ENCODE results near the gene FRAS1. TPM values are rescaled to one million over a fixed set of nuclear protein-coding genes. Genes with fewer than 3 reads are reported as not detected.

The FRAS1 gene
- total and polyA plus RNA-seq, 5 experiments from 2014 or later = 0.02 to 0.06 TPM; not detected in 3

DNA sequence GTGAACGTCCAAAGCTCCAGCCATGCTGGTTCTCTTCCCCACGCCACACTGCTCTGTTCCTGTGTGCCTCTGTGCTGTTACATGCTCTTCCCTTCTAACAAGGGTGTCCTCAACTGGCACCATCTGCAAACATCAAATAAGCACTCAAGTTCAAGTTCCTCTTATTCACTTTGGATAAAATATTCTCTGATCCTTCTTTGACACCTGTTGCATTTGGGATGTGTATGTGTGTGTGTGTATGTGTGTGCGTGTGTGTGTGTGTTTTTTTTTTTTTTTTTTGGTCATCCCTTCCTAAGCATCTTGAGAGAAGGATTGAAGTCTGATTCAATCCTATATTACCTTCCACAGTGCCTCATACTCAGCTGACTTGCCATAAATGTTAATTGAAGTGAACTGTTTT, 290.4 kb downstream of the FRAS1 start:
- ATAC-seq (no peak), DNase-seq (no peak)
- H3K4me3 Mint-ChIP-seq = no peak overlapping the region
- H3K27me3 Mint-ChIP-seq = peaks cover 0 to 6% (median 0%) of the 10 kb centered on the region in 5 donors
- POLR2A ChIA-PET = no interaction called here
- no peaks in the 10 kb centered on the region for H3K4me1 Mint-ChIP-seq
- H3K9me3 Mint-ChIP-seq = no peaks in the 10 kb centered on the region
- no peaks in the 10 kb centered on the region for H3K36me3 Mint-ChIP-seq
- no peak overlapping the region for H3K27ac Mint-ChIP-seq

DNA sequence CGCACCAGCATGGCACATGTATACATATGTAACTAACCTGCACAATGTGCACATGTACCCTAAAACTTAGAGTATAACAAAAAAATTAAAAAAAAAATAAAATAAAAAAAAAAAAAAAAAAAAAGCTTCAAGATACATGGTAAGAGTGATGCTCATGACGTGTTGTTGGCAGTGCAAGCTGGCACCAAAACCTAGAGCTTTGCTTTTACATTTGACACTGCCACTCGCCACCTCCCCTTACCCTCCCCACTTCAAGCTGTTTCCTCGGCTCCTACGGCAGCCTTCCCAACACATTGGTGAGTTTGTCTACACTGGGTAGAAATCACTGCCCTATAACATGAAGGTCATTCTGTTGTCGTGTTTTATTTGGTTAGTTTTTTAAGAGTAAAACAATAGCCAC, 296.8 kb downstream of the FRAS1 start:
- H3K27me3 Mint-ChIP-seq = peaks cover 0 to 18% (median 6%) of the 10 kb centered on the region in 5 donors
- H3K36me3 Mint-ChIP-seq = no peaks in the 10 kb centered on the region
- POLR2A ChIA-PET = no interaction called here
- H3K9me3 Mint-ChIP-seq = peaks cover 0 to 3% (median 0%) of the 10 kb centered on the region in 9 donors
- H3K4me1 Mint-ChIP-seq = no peaks in the 10 kb centered on the region
- no peak overlapping the region for H3K4me3 Mint-ChIP-seq
- DNase-seq = no peak
- no peak for ATAC-seq
- no peak overlapping the region for H3K27ac Mint-ChIP-seq

DNA sequence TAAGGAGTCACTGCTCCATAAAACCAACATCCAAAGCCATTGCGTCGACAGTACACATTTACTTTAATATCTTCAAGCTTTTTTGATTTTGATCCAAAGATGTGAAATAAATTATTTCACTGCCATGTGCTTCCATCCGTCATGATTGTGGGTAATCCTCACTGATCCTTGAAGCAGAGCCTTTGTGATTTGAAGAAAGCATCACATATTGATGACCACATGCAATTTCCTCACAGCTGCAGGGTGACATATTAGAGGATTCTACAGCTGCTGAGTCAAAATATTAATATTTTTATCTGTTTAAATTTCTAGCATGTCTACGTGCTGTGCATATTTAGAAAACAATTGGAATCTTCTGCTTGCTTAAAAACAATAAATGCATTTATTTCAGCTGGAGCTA, 297.7 kb downstream of the FRAS1 start:
- ATAC-seq (no peak), DNase-seq (no peak)
- H3K27me3 Mint-ChIP-seq = peaks cover 0 to 26% (median 13%) of the 10 kb centered on the region in 5 donors
- no peaks in the 10 kb centered on the region for H3K36me3 Mint-ChIP-seq
- H3K27ac Mint-ChIP-seq = no peak overlapping the region
- H3K4me3 Mint-ChIP-seq = no peak overlapping the region
- no peaks in the 10 kb centered on the region for H3K4me1 Mint-ChIP-seq
- POLR2A ChIA-PET = no interaction called here
- H3K9me3 Mint-ChIP-seq = peaks cover 0 to 3% (median 0%) of the 10 kb centered on the region in 9 donors

DNA sequence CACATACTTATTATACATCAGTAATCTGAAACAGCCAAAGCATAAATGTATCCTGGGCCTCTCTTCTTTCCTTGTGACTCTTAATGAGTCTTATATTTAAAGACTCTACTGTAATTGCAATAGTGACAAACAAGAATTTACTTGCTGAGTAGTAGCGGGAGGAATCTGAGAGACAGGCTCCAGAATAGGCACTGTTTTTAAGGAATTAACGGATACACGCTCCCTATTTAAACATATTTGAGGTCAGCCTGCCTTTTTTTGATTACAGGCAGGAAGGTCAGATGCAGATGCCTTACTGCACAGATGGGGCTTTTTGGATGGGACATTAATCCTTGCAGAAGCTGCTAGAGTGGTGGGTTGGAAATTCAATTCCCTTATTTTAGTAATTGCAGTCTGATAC, 298.2 kb downstream of the FRAS1 start:
- no peaks in the 10 kb centered on the region for H3K36me3 Mint-ChIP-seq
- peaks cover 0 to 2% (median 0%) of the 10 kb centered on the region in 4 donors for H3K4me1 Mint-ChIP-seq
- no peak overlapping the region for H3K4me3 Mint-ChIP-seq
- DNase-seq (no peak), ATAC-seq (no peak)
- H3K9me3 Mint-ChIP-seq = peaks cover 0 to 3% (median 0%) of the 10 kb centered on the region in 9 donors
- no peak overlapping the region for H3K27ac Mint-ChIP-seq
- peaks cover 4 to 31% (median 18%) of the 10 kb centered on the region in 5 donors for H3K27me3 Mint-ChIP-seq
- POLR2A ChIA-PET = no interaction called here

DNA sequence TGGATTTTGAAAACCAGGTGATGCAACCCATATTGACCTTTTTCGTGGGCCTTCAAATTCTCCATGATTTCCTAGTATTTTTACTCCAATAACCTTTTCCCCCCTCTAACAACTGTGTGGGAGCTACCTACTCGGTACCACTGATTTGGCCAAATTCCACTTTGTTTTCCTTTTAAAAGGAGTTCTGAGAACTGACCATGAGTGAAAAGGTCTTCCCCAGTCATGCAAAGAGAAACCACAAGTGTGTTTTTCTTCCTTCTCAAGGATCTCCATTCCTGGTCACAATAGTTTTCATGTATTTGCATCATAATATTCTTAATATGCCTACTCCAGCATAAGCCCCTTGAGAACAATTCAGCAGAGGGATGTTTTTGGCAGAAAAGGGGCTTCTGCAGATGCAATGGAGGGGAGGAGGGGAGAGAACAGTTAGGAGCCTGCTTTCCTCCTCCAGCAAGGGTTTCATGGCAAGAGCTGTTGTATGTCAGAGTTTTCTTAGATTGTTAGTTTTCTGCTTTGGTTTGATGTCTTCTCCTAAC, 299.2 kb downstream of the FRAS1 start:
- Mint-ChIP-seq H3K4me3 (no peak overlapping the region), H3K9me3 (peaks cover 0 to 3% (median 0%) of the 10 kb centered on the region in 9 donors), H3K4me1 (peaks cover 0 to 2% (median 0%) of the 10 kb centered on the region in 4 donors), H3K27ac (no peak overlapping the region), H3K36me3 (no peaks in the 10 kb centered on the region), H3K27me3 (peaks cover 6 to 35% (median 20%) of the 10 kb centered on the region in 5 donors)
- DNase-seq (no peak), ATAC-seq (no peak)
- POLR2A ChIA-PET = no interaction called here

DNA sequence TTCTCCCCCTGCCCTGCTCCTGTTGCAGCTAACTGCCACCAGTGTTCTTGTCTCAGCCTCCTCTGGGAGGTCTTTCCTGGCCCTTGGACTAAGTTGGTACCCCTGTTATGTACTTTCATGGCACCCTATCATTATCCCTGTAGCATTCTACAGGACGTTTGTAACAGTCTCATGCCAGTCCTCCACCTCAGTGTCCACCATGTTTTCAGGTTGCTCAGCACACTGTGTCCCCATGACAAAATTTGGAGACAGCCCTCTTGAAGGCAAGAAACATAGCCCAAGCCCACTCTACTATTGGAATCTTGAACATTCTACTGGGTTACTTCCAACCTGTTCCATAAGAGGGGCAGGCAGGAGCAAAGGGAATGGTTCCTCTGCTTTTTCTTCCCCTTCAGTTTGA, 300.0 kb downstream of the FRAS1 start:
- Mint-ChIP-seq H3K4me1 (peaks cover 0 to 2% (median 0%) of the 10 kb centered on the region in 4 donors), H3K36me3 (no peaks in the 10 kb centered on the region), H3K4me3 (no peak overlapping the region), H3K27me3 (peaks cover 6 to 35% (median 20%) of the 10 kb centered on the region in 5 donors), H3K27ac (no peak overlapping the region), H3K9me3 (peaks cover 0 to 3% (median 0%) of the 10 kb centered on the region in 9 donors)
- ATAC-seq (no peak), DNase-seq (no peak)
- POLR2A ChIA-PET = no interaction called here

DNA sequence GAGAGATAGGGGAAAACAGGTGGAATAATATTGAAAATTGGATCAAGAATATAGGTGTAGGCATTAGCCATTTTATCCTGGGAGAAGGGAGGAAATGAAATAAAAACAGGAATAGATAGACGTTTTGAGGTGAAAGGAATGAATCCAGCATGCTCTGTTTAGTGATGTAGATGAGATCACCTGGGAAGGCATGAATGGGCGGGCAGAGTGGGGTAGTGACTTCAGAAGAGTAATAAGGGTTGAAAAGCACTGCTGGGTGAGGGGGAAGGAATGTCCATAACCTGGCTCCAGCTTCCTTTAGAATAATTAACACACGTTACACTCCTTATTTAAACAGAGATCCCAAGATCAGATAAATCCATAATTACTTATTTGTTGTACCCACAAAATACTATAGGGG, 303.3 kb downstream of the FRAS1 start:
- H3K27me3 Mint-ChIP-seq = peaks cover 6 to 33% (median 14%) of the 10 kb centered on the region in 5 donors
- DNase-seq = no peak
- no peak for ATAC-seq
- H3K4me1 Mint-ChIP-seq = peaks cover 0 to 2% (median 0%) of the 10 kb centered on the region in 4 donors
- POLR2A ChIA-PET = no interaction called here
- H3K4me3 Mint-ChIP-seq = no peak overlapping the region
- no peaks in the 10 kb centered on the region for H3K9me3 Mint-ChIP-seq
- no peak overlapping the region for H3K27ac Mint-ChIP-seq
- no peaks in the 10 kb centered on the region for H3K36me3 Mint-ChIP-seq

DNA sequence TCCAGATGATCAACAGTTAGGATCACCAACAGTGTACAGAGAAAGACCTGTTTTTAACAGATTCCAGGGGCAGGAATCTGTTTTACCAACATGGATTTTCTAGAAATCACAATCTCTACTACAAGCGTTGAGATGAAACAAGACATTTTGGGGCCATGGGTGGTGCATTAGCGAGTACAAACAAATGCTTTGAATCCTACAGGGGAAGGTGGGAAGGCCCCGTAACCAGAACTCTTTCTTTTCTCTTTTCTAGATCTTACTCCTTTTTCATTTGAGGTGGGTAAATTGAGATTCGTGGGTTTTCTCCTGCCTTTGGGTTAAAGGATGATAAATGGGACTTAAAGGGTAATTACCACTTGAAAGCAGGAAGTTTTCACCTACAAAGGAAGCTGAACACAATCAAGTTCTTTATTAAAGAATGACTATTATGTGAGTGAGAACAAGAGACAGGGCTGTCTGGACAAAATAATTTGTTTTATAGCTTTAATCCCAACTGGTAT, 304.5 kb downstream of the FRAS1 start:
- H3K27ac Mint-ChIP-seq = no peak overlapping the region
- peaks cover 0 to 2% (median 0%) of the 10 kb centered on the region in 4 donors for H3K4me1 Mint-ChIP-seq
- H3K36me3 Mint-ChIP-seq = no peaks in the 10 kb centered on the region
- ATAC-seq (no peak), DNase-seq (no peak)
- POLR2A ChIA-PET = no interaction called here
- H3K4me3 Mint-ChIP-seq = no peak overlapping the region
- no peaks in the 10 kb centered on the region for H3K9me3 Mint-ChIP-seq
- peaks cover 6 to 37% (median 11%) of the 10 kb centered on the region in 5 donors for H3K27me3 Mint-ChIP-seq

DNA sequence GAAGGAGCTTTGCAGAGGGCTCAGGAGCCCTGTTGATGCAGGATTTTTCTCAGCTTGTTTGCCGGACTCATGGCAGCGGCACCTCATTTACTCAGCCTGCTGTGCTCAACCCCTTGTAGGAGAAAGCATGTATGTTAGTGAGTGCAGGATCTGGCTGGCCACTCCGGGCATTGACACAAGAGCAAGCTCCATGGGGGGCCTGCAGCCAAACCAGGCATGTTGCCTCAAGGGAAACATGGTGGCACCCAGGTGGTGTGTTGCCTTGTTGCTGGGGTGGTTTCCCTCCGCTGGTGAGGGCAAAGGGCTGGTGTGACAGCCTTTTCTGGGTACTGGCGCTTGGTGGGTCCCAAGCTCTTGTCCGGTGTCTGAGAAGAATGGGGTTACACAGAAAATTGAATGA, 305.2 kb downstream of the FRAS1 start:
- ATAC-seq = no peak
- POLR2A ChIA-PET = no interaction called here
- no peaks in the 10 kb centered on the region for H3K9me3 Mint-ChIP-seq
- no peak overlapping the region for H3K4me3 Mint-ChIP-seq
- H3K4me1 Mint-ChIP-seq = peaks cover 0 to 2% (median 0%) of the 10 kb centered on the region in 4 donors
- H3K36me3 Mint-ChIP-seq = no peaks in the 10 kb centered on the region
- H3K27me3 Mint-ChIP-seq = peaks cover 6 to 34% (median 10%) of the 10 kb centered on the region in 5 donors
- no peak overlapping the region for H3K27ac Mint-ChIP-seq
- DNase-seq = no peak

DNA sequence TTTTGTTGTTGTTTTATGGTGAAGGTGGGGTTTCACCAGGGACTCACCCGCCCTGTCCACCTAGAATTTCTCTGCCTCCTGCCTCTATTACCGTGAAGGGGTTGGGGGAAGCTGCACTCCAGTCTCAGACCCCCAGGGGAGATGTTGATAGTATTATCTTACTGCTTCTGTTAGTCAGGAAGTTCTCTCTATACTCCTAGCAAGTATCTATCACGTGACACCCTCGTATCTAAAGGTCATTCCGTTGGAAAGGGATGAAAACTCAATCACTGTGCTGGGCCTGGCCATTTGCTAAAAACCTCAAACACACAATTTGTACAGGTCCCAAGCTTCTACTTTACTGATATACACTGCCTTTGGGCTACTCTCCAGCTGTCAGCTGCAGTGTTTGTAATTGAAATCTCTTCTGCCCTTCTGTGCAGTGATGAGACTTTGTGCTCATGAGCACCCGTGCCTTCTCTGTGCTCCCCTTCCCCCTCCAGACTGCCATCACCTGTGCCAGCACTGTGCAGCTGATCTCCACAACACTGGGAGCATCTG, 306.0 kb downstream of the FRAS1 start:
- DNase-seq = no peak
- Mint-ChIP-seq H3K9me3 (no peaks in the 10 kb centered on the region), H3K4me3 (no peak overlapping the region), H3K27me3 (peaks cover 6 to 32% (median 10%) of the 10 kb centered on the region in 5 donors), H3K4me1 (peaks cover 0 to 2% (median 0%) of the 10 kb centered on the region in 4 donors), H3K27ac (no peak overlapping the region), H3K36me3 (no peaks in the 10 kb centered on the region)
- POLR2A ChIA-PET = no interaction called here
- ATAC-seq = no peak

DNA sequence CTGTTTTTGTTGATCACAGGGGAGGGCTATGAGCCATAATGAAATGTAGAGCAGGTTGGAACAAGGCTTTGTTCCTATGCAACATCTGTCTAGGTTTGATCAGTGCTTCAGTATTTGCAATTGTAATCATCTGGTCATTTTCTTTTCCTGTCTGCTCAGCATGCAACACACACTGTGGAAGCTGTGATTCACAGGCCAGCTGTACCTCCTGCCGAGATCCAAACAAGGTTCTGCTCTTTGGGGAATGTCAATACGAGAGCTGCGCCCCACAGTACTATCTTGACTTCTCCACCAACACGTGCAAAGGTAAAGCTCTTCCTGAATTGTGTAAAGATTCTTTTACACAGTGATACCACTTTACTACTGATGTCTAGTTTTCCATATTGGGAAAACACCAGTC, 312.6 kb downstream of the FRAS1 start:
- Mint-ChIP-seq H3K36me3 (no peaks in the 10 kb centered on the region), H3K27me3 (peaks cover 0 to 5% (median 0%) of the 10 kb centered on the region in 5 donors), H3K4me3 (no peak overlapping the region), H3K9me3 (no peaks in the 10 kb centered on the region), H3K4me1 (no peaks in the 10 kb centered on the region), H3K27ac (no peak overlapping the region)
- POLR2A ChIA-PET = no interaction called here
- ATAC-seq = no peak
- DNase-seq = no peak

DNA sequence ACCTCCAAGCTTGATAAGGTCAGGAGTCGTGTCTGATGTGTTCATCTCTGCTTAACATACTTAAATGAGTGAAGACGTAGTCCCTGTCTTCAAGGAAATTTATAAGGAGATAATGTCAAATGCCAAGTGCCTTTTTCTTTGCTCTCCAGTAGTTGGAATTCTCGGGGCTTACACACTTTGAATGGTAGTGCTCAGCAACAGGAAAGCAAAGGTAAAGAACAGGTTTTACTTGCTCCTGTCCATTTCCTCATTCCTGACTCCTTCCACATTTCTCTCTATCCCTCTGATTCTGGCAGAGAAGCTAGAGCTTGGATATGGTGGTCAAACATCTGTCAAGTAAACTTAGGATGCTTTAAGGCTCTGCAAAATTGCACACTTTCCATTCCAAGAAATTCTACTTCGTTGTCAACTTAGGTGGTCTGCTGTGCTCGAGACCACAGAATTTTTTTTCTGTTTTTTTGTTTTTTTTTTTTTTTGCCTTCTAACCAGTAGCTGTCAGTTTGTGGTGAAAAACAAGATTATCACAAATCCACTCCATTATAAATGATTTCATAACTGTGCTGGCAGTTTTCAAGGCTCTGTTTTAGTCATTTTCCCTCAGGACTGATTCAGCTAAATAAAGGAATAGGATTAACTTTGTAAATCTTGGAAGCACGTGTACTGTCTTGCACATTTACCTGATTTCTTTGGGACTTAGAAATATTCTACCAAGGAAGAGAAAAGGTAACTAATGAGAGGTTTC, 313.7 kb downstream of the FRAS1 start:
- no peaks in the 10 kb centered on the region for H3K36me3 Mint-ChIP-seq
- POLR2A ChIA-PET = no interaction called here

DNA sequence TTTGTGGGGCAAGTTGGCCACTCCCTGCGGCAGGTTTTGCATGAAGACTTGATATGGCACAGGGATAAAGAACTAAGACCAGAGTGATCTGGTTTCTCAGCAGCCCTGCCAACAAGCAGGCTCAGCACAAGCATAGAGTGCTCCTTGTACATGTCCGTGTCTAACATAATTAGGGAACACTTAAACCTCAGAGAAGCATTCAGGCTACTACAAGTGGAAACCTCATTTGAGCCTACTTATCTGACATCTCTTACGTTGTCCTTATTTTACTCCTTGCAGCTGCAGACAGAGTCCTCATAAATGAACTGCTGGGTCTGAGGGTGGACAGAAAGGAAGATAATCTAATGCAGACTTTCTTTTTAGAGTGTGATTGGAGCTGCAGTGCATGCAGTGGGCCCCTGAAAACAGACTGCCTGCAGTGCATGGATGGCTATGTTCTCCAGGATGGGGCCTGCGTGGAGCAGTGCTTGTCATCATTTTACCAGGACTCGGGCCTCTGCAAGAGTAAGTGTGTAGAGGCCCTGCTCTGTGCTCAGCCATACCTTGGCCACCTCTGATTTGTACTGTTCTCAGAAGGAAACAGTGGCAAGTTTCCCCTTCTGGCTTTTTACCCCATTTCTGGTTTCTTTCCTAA, 315.3 kb downstream of the FRAS1 start:
- DNase-seq = no peak
- no peaks in the 10 kb centered on the region for H3K36me3 Mint-ChIP-seq
- no peaks in the 10 kb centered on the region for H3K4me1 Mint-ChIP-seq
- POLR2A ChIA-PET = interaction anchor here (0.7 kb wide), 1 partner anchor 8 kb away, joined by 3 read pairs; no protein-coding TSS in a partner anchor
- H3K27me3 Mint-ChIP-seq = peaks cover 0 to 3% (median 0%) of the 10 kb centered on the region in 5 donors
- no peaks in the 10 kb centered on the region for H3K9me3 Mint-ChIP-seq
- no peak overlapping the region for H3K4me3 Mint-ChIP-seq
- no peak overlapping the region for H3K27ac Mint-ChIP-seq
- no peak for ATAC-seq

More for the DNA sequence above, 313.7 kb downstream of the FRAS1 start:
- no peak overlapping the region for H3K4me3 Mint-ChIP-seq
- DNase-seq = no peak
- H3K27ac Mint-ChIP-seq = no peak overlapping the region
- peaks cover 0 to 5% (median 0%) of the 10 kb centered on the region in 5 donors for H3K27me3 Mint-ChIP-seq
- no peak for ATAC-seq
- no peaks in the 10 kb centered on the region for H3K9me3 Mint-ChIP-seq
- H3K4me1 Mint-ChIP-seq = no peaks in the 10 kb centered on the region

Data from naive thymus-derived CD8-positive, alpha-beta T cell (primary cell).